Measurements from ENCODE around the gene SLC39A6. TPM values are rescaled to one million over a fixed set of nuclear protein-coding genes. Genes with fewer than 3 reads are reported as not detected.

SLC39A6 gene
- total and polyA plus RNA-seq, 2 donors (not counting 1 experiment from before 2014, with no cell fraction given): 8.9 to 19.5 TPM

- no peaks in the 10 kb centered on the region for H3K27me3 ChIP-seq (replicated peaks in 1 of 4; ENCODE audit: control extremely low read depth in 1 of 4, control insufficient read depth in 3 of 4, insufficient read depth in 4 of 4, low read length in 3 of 4)
- no peak overlapping the region for H3K4me2 ChIP-seq (replicated peaks; ENCODE audit: low read depth, low read length, poor library complexity, severe bottlenecking)
- no peaks in the 10 kb centered on the region for H3K9me3 ChIP-seq (ENCODE audit: control extremely low read depth in 1 of 3, control insufficient read depth in 2 of 3, insufficient read depth in 1 of 3, low read length in 2 of 3)
- no peak overlapping the region for H3K27ac ChIP-seq (ENCODE audit: low read length in 2 of 2)
- no peak for TF ChIP-seq EZH2 (IDR thresholded peaks at IDR 0.05; ENCODE audit: borderline replicate concordance, insufficient read depth, low read depth, low read length, poor library complexity, severe bottlenecking)
- no peak for TF ChIP-seq CTCF (IDR thresholded peaks at IDR 0.05)
- H3K4me1 ChIP-seq (ENCODE audit: control insufficient read depth in 2 of 2, insufficient read depth in 2 of 2, low read length in 2 of 2): peaks cover 11 to 16% of the 10 kb centered on the region in 2 donors
- Mint-ChIP-seq H3K4me3 (no peak overlapping the region), H3K27me3 (no peaks in the 10 kb centered on the region), H3K9me3 (ENCODE audit: insufficient read depth) (no peaks in the 10 kb centered on the region), H3K4me1 (peaks cover 17% of the 10 kb centered on the region), H3K27ac (no peak overlapping the region)
- peaks cover 13 to 48% of the 10 kb centered on the region in 2 experiments for H3K36me3 ChIP-seq (replicated peaks in 1 of 2; ENCODE audit: control extremely low read depth in 1 of 2, control insufficient read depth in 1 of 2, extremely low read depth in 1 of 2, insufficient read depth in 2 of 2, low read length in 1 of 2)
- 100% methylated on average over 2 of the region's 3 CpGs for WGBS (ENCODE audit: insufficient coverage)
- no peak overlapping the region for H3K9ac ChIP-seq (ENCODE audit: low read length)
- H4K20me1 ChIP-seq (ENCODE audit: control insufficient read depth, insufficient read depth, low read length, poor library complexity, severe bottlenecking): no peaks in the 10 kb centered on the region
- H3K4me3 ChIP-seq (ENCODE audit: control extremely low read depth in 1 of 5, extremely low read depth in 1 of 5, insufficient read depth in 1 of 5, low read depth in 2 of 5, low read length in 4 of 5): no peak overlapping the region
- POLR2A ChIA-PET: no interaction called here
- no peak for DNase-seq
- H2AFZ ChIP-seq (ENCODE audit: insufficient read depth, low read depth, low read length, poor library complexity, severe bottlenecking): no peak overlapping the region
- CTCF ChIA-PET: interaction anchor here (0.7 kb wide), 1 partner anchor 43 kb away, joined by 4 read pairs; no protein-coding TSS in a partner anchor
- no peak for ATAC-seq (ENCODE audit: low read depth)
- intact Hi-C loops (cut with micrococcal nuclease): no loop called here
- no peaks in the 10 kb centered on the region for H3K79me2 ChIP-seq (ENCODE audit: control insufficient read depth, insufficient read depth, low read length)
Observed at GRCh38 chr18:36177913-36178312, 48.8 kb upstream of the SLC39A6 start.

- intact Hi-C loops (cut with micrococcal nuclease): no loop called here
- no peaks in the 10 kb centered on the region for H3K27me3 Mint-ChIP-seq
- H3K4me3 ChIP-seq (ENCODE audit: control extremely low read depth in 1 of 5, extremely low read depth in 1 of 5, insufficient read depth in 1 of 5, low read depth in 2 of 5, low read length in 4 of 5): no peak overlapping the region
- peaks cover 11 to 16% of the 10 kb centered on the region in 2 donors for H3K4me1 ChIP-seq (ENCODE audit: control insufficient read depth in 2 of 2, insufficient read depth in 2 of 2, low read length in 2 of 2)
- no peaks in the 10 kb centered on the region for H3K79me2 ChIP-seq (ENCODE audit: control insufficient read depth, insufficient read depth, low read length)
- DNase-seq (no peak), ATAC-seq (ENCODE audit: low read depth) (no peak)
- H3K9me3 Mint-ChIP-seq (ENCODE audit: insufficient read depth): no peaks in the 10 kb centered on the region
- H3K9ac ChIP-seq (ENCODE audit: low read length): no peak overlapping the region
- no peak overlapping the region for H2AFZ ChIP-seq (ENCODE audit: insufficient read depth, low read depth, low read length, poor library complexity, severe bottlenecking)
- no peaks in the 10 kb centered on the region for H3K27me3 ChIP-seq (replicated peaks in 1 of 4; ENCODE audit: control extremely low read depth in 1 of 4, control insufficient read depth in 3 of 4, insufficient read depth in 4 of 4, low read length in 3 of 4)
- H3K4me1 Mint-ChIP-seq: peaks cover 17% of the 10 kb centered on the region
- ChIA-PET CTCF (no interaction called here), POLR2A (no interaction called here)
- no peak for TF ChIP-seq EZH2 (IDR thresholded peaks at IDR 0.05; ENCODE audit: borderline replicate concordance, insufficient read depth, low read depth, low read length, poor library complexity, severe bottlenecking)
- no peak for TF ChIP-seq CTCF (IDR thresholded peaks at IDR 0.05)
- no peak overlapping the region for H3K27ac ChIP-seq (ENCODE audit: low read length in 2 of 2)
- peaks cover 15 to 60% of the 10 kb centered on the region in 2 experiments for H3K36me3 ChIP-seq (replicated peaks in 1 of 2; ENCODE audit: control extremely low read depth in 1 of 2, control insufficient read depth in 1 of 2, extremely low read depth in 1 of 2, insufficient read depth in 2 of 2, low read length in 1 of 2)
- H3K9me3 ChIP-seq (ENCODE audit: control extremely low read depth in 1 of 3, control insufficient read depth in 2 of 3, insufficient read depth in 1 of 3, low read length in 2 of 3): no peaks in the 10 kb centered on the region
- no peak overlapping the region for H3K4me3 Mint-ChIP-seq
- H3K27ac Mint-ChIP-seq: no peak overlapping the region
- no peaks in the 10 kb centered on the region for H4K20me1 ChIP-seq (ENCODE audit: control insufficient read depth, insufficient read depth, low read length, poor library complexity, severe bottlenecking)
- no peak overlapping the region for H3K4me2 ChIP-seq (replicated peaks; ENCODE audit: low read depth, low read length, poor library complexity, severe bottlenecking)
- 90% methylated on average over 2 of the region's 9 CpGs for WGBS (ENCODE audit: insufficient coverage)
Observed at GRCh38 chr18:36176711-36177110, 47.6 kb upstream of the SLC39A6 start.

All from B cell (primary cell).